Myocyte (in vitro differentiated cells): ENCODE measurements around the gene SHISAL2A. TPM values are rescaled to one million over a fixed set of nuclear protein-coding genes. Genes with fewer than 3 reads are reported as not detected.

Experiments used
- DNase-seq: peaks from one replicate; pipeline ENCODE4 v3.0.0-alpha.2; 2012; ENCODE audit warnings: low read depth
- total RNA-seq: library from RNA; depleted of rRNA; stranded (reverse); fragments of >200 nt; gene quantifications from 2 replicates; pipeline ENCODE4 v1.2.3, GENCODE V29; 2014

SHISAL2A gene
- total RNA-seq, 1 donor from 2014 or later, result not detected

GRCh38 chr1:52658795-52659194 is 25.8 kb downstream of the SHISAL2A start:
- no peak for DNase-seq

GRCh38 chr1:52659356-52659755 is 26.4 kb downstream of the SHISAL2A start:
- DNase-seq, result no peak

DNA sequence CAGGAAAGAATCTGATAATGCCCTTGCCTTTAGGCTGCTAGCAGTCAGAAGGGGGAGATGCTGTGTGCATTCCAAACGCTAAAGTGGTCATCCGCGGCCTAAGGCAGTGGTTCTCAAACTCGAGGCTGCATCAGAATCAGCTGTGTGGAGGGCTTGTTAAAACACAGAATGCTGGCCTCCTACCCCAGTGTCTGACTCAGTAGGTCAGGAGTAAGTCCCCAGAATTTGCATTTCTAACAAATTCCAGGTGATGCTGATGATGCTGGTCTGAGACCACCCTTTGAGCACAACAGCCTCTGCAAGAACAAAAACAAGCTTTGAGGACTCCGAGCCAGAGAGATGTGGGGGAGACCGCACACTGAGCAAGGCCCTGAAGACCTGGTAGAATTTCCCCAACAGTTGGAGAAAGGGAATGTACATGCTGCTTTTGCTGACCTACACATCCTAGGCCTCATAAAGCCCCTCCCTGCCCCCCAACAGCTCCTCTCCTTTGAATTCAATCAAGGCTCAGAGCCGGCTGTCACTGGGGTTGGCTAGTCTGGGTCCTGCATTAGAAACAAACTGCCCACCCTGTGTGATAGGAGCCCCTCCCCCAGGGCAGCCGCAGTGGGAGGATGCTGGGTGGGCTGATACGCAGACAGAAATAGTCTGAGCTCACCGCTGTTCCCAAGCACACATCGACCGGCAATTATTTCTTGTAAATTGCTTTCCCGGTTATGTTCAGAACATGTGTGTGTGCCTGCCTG is 27.1 kb downstream of the SHISAL2A start:
- no peak for DNase-seq

- DNase-seq, result no peak
These were observed 27.8 kb downstream of the SHISAL2A start for GRCh38 chr1:52660807-52661206.

DNA sequence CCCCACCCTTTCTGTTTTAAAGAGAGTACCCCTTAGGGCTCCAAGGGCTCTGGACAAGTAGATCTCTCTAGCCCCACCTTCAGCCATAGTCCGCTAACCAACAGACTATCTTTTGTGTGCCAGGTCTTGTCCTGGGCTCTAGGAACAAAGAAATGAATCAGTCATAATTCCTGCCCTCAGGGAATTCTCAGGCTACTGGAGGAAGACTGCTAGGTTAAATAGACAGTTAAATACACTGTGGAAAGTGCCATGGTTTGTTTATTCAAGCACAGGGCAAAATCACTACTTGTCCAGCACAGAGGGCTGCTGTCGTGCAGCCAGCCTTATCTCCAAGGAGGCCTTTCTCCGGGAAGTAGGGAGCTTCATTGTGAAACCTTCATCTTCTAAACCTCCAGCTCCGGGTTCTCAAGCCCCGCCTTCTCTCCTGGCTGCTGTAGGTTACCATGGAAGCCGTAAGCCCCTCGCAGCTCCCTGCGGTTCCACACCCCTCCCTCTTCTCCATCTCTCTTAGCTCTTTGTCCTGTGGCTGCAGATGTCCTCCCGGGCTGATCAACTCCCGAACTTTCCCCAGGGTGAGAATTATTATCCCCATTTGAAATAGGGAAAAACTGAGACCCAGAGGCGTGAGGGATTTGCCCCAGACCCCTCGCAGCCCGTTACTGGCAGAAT is 29.8 kb downstream of the SHISAL2A start:
- DNase-seq, result no peak

DNA sequence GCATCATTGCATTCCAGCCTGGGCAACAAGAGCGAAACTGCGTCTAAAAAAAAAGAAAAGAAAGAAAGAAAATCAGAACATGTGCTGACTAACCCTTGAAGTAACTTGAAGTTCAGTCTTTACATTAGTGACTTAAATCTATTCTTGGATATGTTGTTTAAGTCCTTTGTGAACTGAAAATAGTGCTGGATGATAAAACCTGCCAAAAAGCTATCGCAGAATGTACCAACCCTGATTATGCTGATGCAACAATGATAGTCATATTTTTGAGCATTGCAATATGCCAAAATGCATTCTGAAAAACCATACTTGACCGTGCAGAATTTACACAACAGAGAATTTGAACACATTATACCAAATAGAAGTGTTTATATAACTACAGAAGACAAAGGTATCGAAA is 30.7 kb downstream of the SHISAL2A start:
- DNase-seq, result no peak

- DNase-seq, result no peak
These were observed 32.3 kb downstream of the SHISAL2A start for GRCh38 chr1:52665006-52665941.

GRCh38 chr1:52667290-52667689 is 34.3 kb downstream of the SHISAL2A start:
- DNase-seq, result no peak

- no peak for DNase-seq
These were observed 35.0 kb downstream of the SHISAL2A start for GRCh38 chr1:52667984-52668383.

- DNase-seq, result peak; percentile 58
These were observed 35.7 kb downstream of the SHISAL2A start for GRCh38 chr1:52668711-52669110.

DNA sequence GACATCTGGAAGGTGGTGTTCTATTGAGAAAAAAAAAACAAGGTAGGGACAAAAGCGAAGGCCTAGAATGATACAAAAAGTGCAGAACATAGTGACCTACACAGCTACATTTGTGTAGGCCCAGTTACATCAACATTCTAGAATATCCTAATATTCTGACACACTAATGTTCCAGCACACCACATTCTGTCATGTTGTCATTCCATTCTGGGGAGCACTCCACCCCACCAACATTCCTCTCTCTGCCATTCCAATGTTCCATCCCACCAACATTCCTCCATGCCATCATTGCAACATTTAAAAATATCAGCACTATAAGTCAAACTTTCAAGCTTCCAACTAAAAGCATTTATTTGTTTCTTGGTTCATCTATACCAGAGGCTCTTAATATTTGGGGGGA is 36.7 kb downstream of the SHISAL2A start:
- DNase-seq, result peak; percentile 78

GRCh38 chr1:52670604-52671003 is 37.6 kb downstream of the SHISAL2A start:
- DNase-seq, result no peak

- peak; percentile 45 for DNase-seq
These were observed 40.0 kb downstream of the SHISAL2A start for GRCh38 chr1:52672946-52673345.

DNA sequence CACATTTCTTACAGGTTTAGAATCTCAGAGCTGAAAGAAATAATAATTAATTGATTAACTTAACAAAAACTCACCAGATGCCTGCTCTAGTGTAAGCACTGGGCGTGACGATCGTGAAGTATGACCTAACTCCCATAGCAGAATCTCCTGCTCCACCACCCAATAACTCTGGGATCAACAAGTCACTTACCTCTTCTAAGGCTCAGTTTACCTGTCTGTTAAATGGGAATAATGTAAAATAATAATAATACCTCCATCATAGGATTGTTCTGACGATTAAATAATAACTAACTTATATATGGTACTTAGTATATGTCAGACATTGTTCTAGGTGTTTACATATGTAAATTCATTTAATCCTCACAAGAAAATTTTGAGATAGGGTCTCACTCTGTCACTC is 40.5 kb downstream of the SHISAL2A start:
- DNase-seq, result no peak

DNA sequence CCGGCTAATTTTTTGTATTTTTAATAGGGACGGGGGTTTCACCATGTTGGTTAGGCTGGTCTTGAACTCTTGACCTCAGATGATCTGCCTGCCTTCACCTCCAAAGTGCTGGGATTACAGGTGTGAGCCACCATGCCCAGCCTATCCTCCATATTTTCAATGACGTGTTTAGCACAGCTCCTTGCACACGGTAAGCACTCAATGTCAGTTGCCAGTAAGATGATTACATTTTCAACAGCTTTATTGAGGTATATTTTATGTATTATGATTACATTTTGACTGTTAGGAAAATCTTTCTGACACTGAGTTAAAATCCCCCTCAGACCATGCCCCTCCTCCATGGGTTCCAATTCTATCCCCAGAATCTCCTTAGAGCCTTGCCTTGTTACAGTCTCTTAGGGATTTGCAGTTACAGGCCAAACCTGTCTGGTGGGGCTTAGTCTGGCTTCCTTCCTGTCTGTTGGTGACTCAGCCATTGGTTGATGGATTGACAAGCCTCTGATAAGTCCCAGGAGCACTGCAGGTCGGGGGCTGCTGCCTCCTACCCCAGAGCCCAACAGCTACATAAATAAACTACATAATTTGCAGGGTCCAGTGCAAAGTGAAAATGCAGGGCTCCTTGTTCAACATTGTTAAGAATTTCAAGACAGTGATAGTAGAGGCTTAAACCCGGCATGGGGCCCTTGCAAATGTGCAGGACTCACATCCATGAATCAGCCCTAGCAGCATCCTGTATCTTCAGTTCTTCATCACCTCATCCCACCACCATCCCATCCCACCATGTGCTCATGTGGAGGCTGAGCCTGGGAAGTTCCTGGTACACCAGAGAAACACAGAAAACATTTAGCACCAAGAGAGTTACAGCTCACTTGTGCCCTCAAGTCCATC is 41.8 kb downstream of the SHISAL2A start:
- no peak for DNase-seq

DNA sequence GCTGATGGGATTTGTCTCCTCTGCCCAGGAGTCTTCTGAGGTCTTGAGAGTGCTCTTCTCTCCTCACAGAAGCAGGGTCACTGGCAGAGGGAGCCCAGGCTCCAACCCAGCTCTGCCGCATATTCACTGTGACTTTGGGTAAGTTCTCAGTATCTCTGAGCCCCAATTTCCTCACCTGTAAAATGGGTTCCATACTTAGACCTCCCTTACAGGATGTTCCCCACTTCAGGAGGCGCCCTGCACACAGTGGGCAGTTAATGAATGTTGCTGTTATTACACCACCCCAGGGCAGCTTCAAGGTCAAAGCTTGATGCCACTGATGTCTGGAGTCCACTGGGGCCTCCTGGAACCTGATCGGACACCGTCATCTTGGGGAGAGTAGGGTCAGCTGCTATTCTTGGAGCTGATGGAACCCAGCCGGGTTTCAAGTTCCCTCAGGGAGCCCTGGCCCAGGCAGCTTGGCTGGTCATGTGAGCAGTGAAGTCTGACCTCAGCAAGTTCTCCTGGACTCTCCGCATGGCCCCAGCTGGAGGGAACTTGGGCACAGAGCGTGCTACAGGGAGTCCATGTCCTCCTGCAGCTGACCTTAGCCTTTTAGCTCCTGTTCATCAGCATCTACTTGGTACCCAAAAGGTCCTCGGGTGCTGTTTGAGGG is 43.4 kb downstream of the SHISAL2A start:
- peak; percentile 88 for DNase-seq

- no peak for DNase-seq
These were observed 44.3 kb downstream of the SHISAL2A start for GRCh38 chr1:52677076-52677806.

- DNase-seq, result peak; percentile 92
These were observed 46.1 kb downstream of the SHISAL2A start for GRCh38 chr1:52679048-52679447.

DNA sequence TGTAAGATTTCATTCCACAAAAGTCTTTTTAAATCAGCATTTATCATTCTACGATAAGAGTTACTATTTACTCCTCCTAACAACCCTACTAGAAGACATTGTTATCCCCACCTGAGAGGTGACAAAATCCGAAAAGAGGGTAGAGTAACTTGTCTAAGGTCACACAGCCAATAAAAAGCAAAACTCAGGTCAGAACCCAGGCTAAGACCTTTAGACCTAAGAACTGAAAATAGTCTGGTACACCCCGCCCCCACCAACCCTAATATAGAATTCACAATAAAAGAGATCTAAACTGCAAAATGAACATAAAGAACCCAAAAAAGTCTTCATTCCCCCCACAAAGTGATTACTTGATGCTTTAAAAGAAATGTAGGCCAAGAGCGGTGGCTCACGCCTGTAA is 46.5 kb downstream of the SHISAL2A start:
- no peak for DNase-seq

GRCh38 chr1:52680353-52680752 is 47.4 kb downstream of the SHISAL2A start:
- DNase-seq, result no peak
